A673 (cell line): ENCODE data around the gene MS4A4A.

Experiments used
- CTCF ChIP-seq: fragments of 300-800, 200-600 bp; sonication (generic); conservative IDR thresholded peaks from 2 replicates; pipeline ENCODE4 v1.5.1; 2017; ENCODE audit warnings: low read depth, mild to moderate bottlenecking, antibody characterized with exemption, low read length, moderate library complexity, mixed read lengths
- EZH2 ChIP-seq: fragments of 200-600 bp; sonication (generic); IDR thresholded peaks from 2 replicates; pipeline ENCODE4 v1.6.1; 2017; ENCODE audit warnings: borderline replicate concordance, low read depth, mild to moderate bottlenecking, mixed read lengths, antibody characterized with exemption, low read length; ENCODE audit not compliant: poor library complexity, severe bottlenecking

DNA sequence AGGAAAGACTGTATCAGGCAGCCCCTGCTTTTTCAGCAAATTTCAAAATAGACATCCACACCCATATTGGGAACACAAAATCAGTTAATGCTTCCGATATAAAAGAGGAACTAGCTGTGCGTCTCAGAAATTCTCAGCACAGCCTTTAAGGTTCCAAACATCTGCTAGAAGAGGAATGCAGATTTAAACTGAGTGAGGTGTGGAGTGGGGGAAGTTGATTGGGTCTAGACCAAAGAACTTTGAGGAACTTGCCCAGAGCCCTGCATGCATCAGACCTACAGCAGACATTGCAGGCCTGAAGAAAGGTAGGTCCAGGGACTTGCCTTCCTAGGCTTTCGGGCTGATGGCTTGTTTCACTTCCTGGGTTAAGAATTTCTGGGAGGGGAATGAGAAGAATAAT, at the start of gene MS4A4A:
- TF ChIP-seq EZH2 (no peak), CTCF (no peak)
